B cell (primary cell): Measurements from ENCODE around the gene ATXN7L3. TPM values are rescaled to one million over a fixed set of nuclear protein-coding genes. Genes with fewer than 3 reads are reported as not detected.

Source experiments
- ATAC-seq: fragments of 200-7000 bp; cut with Tn5 transposase; one replicate; pipeline ENCODE4 v1.10.0; 2021; ENCODE audit warnings: low read depth, mild to moderate bottlenecking, moderate number of reproducible peaks, moderate library complexity
- CTCF ChIA-PET: fragments of 350-600 bp; sonication (Branson Sonifier 250); formaldehyde crosslinking; loops from one replicate; lab custom pipeline; 2021; ENCODE audit warnings: antibody characterized with exemption, inconsistent platforms; lab: Charles Lee
- POLR2A ChIA-PET: fragments of 350-600 bp; sonication (Branson Sonifier 250); formaldehyde crosslinking; loops from one replicate; lab custom pipeline; 2021; ENCODE audit warnings: antibody characterized with exemption; lab: Charles Lee
- DNase-seq: peaks from one replicate; pipeline ENCODE4 v3.0.0; 2013
- H2AFZ ChIP-seq: 2 replicates; pipeline ENCODE4 v1.6.1; 2012; ENCODE audit warnings: mild to moderate bottlenecking, low read depth, low read length; ENCODE audit not compliant: insufficient read depth, poor library complexity, severe bottlenecking
- H3K27ac ChIP-seq, 2 donors: 1 replicate in 1 of 2; 2 replicates in 1 of 2; pipeline ENCODE4 v1.5.1; 2012 to 2013; ENCODE audit warnings: low read length in 2 of 2, mild to moderate bottlenecking in 2 of 2, moderate library complexity in 1 of 2
- H3K27me3 ChIP-seq, 4 experiments: fragments of 200-600 bp in 1 of 4; sonication (generic) in 1 of 4; replicated peaks in 1 of 4; 1 replicate in 2 of 4; 2 replicates in 2 of 4; pipeline versions ENCODE4 v1.6.1 to v1.7.0; 2013 to 2016; ENCODE audit warnings: low read length in 3 of 4, mild to moderate bottlenecking in 2 of 4, mixed read lengths in 1 of 4, moderate library complexity in 1 of 4; ENCODE audit not compliant: insufficient read depth in 4 of 4, control insufficient read depth in 3 of 4; ENCODE audit errors: control extremely low read depth in 1 of 4
- H3K36me3 ChIP-seq, 2 experiments: replicated peaks in 1 of 2; 1 replicate in 1 of 2; 2 replicates in 1 of 2; pipeline versions ENCODE4 v1.6.1 to v1.7.1; 2013; ENCODE audit warnings: low read length in 1 of 2; ENCODE audit not compliant: insufficient read depth in 2 of 2, control insufficient read depth in 1 of 2; ENCODE audit errors: control extremely low read depth in 1 of 2, extremely low read depth in 1 of 2
- H3K4me1 ChIP-seq, 2 donors: fragments of 200-600 bp in 1 of 2; sonication (generic) in 1 of 2; 1 replicate in 1 of 2; 2 replicates in 1 of 2; pipeline versions ENCODE4 v1.5.1 to v1.6.1; 2013 to 2017; ENCODE audit warnings: low read length in 2 of 2; ENCODE audit not compliant: control insufficient read depth in 2 of 2, insufficient read depth in 2 of 2
- H3K4me2 ChIP-seq: replicated peaks from 2 replicates; pipeline ENCODE3; 2012; ENCODE audit warnings: mild to moderate bottlenecking, low read depth, low read length; ENCODE audit not compliant: poor library complexity, severe bottlenecking
- H3K4me3 ChIP-seq, 5 experiments: fragments of 200-600 bp in 1 of 5; sonication (generic) in 1 of 5; 1 replicate in 3 of 5; 2 replicates in 2 of 5; pipeline versions ENCODE4 v1.5.1 to v1.7.0; 2011 to 2016; ENCODE audit warnings: low read length in 4 of 5, mild to moderate bottlenecking in 4 of 5, low read depth in 2 of 5, control low read depth in 1 of 5, moderate library complexity in 1 of 5; ENCODE audit not compliant: insufficient read depth in 1 of 5; ENCODE audit errors: control extremely low read depth in 1 of 5, extremely low read depth in 1 of 5
- H3K79me2 ChIP-seq: fragments of 200-600 bp; sonication (generic); one replicate; pipeline ENCODE4 v1.6.0; 2016; ENCODE audit warnings: low read length; ENCODE audit not compliant: control insufficient read depth, insufficient read depth
- H3K9ac ChIP-seq: fragments of 200-600 bp; sonication (generic); 2 replicates; pipeline ENCODE4 v1.6.1; 2017; ENCODE audit warnings: mild to moderate bottlenecking, low read length, moderate library complexity
- H3K9me3 ChIP-seq, 3 donors: one replicate each; pipeline versions ENCODE4 v1.6.1 to v1.7.1; 2013; ENCODE audit warnings: low read length in 2 of 3; ENCODE audit not compliant: control insufficient read depth in 2 of 3, insufficient read depth in 1 of 3; ENCODE audit errors: control extremely low read depth in 1 of 3
- H4K20me1 ChIP-seq: 2 replicates; pipeline ENCODE4 v1.6.0; 2012; ENCODE audit warnings: mild to moderate bottlenecking, low read length; ENCODE audit not compliant: insufficient read depth, control insufficient read depth, poor library complexity, severe bottlenecking
- H3K27ac Mint-ChIP-seq: one replicate; pipeline ENCODE4 v1.8.0; 2021; ENCODE audit warnings: mixed read lengths
- H3K27me3 Mint-ChIP-seq: one replicate; pipeline ENCODE4 v1.8.0; 2021; ENCODE audit warnings: mixed read lengths
- H3K4me1 Mint-ChIP-seq: one replicate; pipeline ENCODE4 v1.8.0; 2021; ENCODE audit warnings: mixed read lengths
- H3K4me3 Mint-ChIP-seq: one replicate; pipeline ENCODE4 v1.8.0; 2021; ENCODE audit warnings: mixed read lengths
- H3K9me3 Mint-ChIP-seq: one replicate; pipeline ENCODE4 v1.8.0; 2022; ENCODE audit warnings: mixed read lengths; ENCODE audit not compliant: insufficient read depth
- CTCF ChIP-seq: fragments of 200-600 bp; IDR thresholded peaks from one replicate; pipeline ENCODE4 v1.8.0; 2022; ENCODE audit warnings: antibody characterized with exemption, mild to moderate bottlenecking
- EZH2 ChIP-seq: IDR thresholded peaks from 2 replicates; pipeline ENCODE4 v1.6.1; 2012; ENCODE audit warnings: borderline replicate concordance, low read depth, mild to moderate bottlenecking, moderate library complexity, low read length; ENCODE audit not compliant: insufficient read depth, poor library complexity, severe bottlenecking
- WGBS: methylation state at CpG from one replicate; pipeline ENCODE4 v1.1.5; 2013; ENCODE audit warnings: missing lambda C conversion rate; ENCODE audit not compliant: insufficient coverage; 5-methylcytosine and 5-hydroxymethylcytosine counted together
- intact Hi-C: fragments of 100-400 bp; cut with micrococcal nuclease; formaldehyde crosslinking; loops from one replicate; pipeline ENCODE4 v1.10.0; 2022
- polyA plus RNA-seq: library from polyadenylated mRNA; depleted of rRNA; stranded (reverse); fragments of >200 nt; gene quantifications from 2 replicates; pipeline ENCODE4 v1.2.3, GENCODE V29; 2012
- total RNA-seq, 2 donors: library from RNA; stranded (reverse); fragments of 120-200 nt in 1 of 2; gene quantifications; 1 replicate in 1 of 2; 2 replicates in 1 of 2; pipeline versions ENCODE4 v1.2.3 to v1.2.4, GENCODE V29; 2013 to 2022

ATXN7L3 gene
- total and polyA plus RNA-seq, 2 donors (not counting 1 experiment from before 2014, with no cell fraction given) = 63.6 to 107 TPM

- Mint-ChIP-seq H3K9me3 (no peaks in the 10 kb centered on the region), H3K4me1 (peaks cover 64% of the 10 kb centered on the region), H3K27ac (peak overlapping the region; percentile 98), H3K4me3 (no peak overlapping the region), H3K27me3 (no peaks in the 10 kb centered on the region)
- H4K20me1 ChIP-seq = peaks cover 34% of the 10 kb centered on the region
- no peak overlapping the region for H3K4me3 ChIP-seq
- TF ChIP-seq CTCF (no peak), EZH2 (no peak)
- H3K4me2 ChIP-seq = no peak overlapping the region
- H3K4me1 ChIP-seq = peaks cover 51 to 71% of the 10 kb centered on the region in 2 donors
- no peak overlapping the region for H3K9ac ChIP-seq
- peak overlapping the region in 1 of 2 donors; percentile 89 for H3K27ac ChIP-seq
- H3K27me3 ChIP-seq = no peaks in the 10 kb centered on the region
- WGBS = 93% methylated on average over 19 of the region's 31 CpGs
- no peaks in the 10 kb centered on the region for H3K9me3 ChIP-seq
- POLR2A ChIA-PET = interaction anchor here (0.6 to 3.4 kb wide), 2 partner anchors 8 to 141 kb away, joined by 3 to 35 read pairs; partner anchors contain the start of gene UBTF
- intact Hi-C loops = no loop called here
- H3K79me2 ChIP-seq = peaks cover 84% of the 10 kb centered on the region
- CTCF ChIA-PET = interaction anchor here (3.3 to 6.2 kb wide), 4 partner anchors 8 to 140 kb away, joined by 38 to 98 read pairs (median 64); partner anchors contain the start of genes GRN and UBTF
- peaks cover 2 to 68% of the 10 kb centered on the region in 2 experiments for H3K36me3 ChIP-seq
- H2AFZ ChIP-seq = no peak overlapping the region
- no peak for ATAC-seq
- DNase-seq = no peak
These were observed 13.1 kb upstream of the ATXN7L3 start for GRCh38 chr17:44212507-44213402.
